Activated gamma-delta T cell treated with anti-CD3 and anti-CD28 coated beads, Interleukin-2, amount 50 U/mL, for 16 hours (primary cell): ENCODE results near the gene ADAMTS13.
A peak's percentile ranks its signal among the peaks of the same experiment; 100 is the strongest.
"Not testable (repeated sequence)": the region's sequence is repeated elsewhere in the genome, so short reads cannot be mapped to it uniquely, and the experiment has no call there.

Experiments
- DNase-seq: peaks from one replicate; pipeline ENCODE4 v3.0.0-alpha.2; 2020; ENCODE audit warnings: low read depth

The ADAMTS13 gene

DNA sequence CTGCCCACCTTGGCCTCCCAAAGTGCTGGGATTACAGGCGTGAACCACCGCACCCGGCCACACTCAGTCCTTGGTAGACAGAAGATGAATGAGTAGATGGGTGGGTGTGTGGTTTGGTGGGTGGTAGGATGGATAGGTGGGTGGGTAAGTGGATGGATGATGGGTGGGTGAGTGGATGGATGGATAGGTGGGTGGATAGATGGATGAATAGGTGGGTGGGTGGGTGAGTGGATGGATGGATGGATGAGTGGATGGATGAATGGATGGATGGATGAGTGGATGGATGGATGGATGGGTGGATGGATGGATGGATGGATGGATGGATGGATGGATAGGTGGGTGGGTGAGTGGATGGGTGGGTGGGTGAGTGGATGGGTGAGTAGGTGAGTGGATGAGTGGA lies 29.9 kb upstream of the ADAMTS13 start:
- not testable (repeated sequence) for DNase-seq

DNA sequence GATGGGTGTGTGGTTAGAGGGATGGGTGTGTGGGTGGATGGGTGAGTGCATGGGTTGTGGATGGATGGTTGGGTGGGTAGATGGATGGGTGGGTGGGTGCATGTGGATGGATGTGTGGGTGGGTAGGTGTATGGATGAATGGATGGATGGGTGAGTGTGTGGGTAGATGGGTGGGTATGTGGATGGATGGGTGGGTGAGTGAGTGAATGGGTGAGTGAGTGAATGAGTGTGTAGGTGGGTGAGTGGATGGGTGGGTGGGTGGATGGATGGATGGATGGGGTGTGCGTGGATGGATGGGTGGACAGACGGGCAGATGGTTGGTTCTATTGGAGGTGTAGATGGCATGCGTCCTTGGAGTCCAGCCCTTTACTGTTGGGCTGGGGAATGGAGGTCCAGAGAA lies 28.8 kb upstream of the ADAMTS13 start:
- DNase-seq = no peak

GRCh38 chr9:133394687-133395271 lies 27.4 kb upstream of the ADAMTS13 start:
- no peak for DNase-seq

DNA sequence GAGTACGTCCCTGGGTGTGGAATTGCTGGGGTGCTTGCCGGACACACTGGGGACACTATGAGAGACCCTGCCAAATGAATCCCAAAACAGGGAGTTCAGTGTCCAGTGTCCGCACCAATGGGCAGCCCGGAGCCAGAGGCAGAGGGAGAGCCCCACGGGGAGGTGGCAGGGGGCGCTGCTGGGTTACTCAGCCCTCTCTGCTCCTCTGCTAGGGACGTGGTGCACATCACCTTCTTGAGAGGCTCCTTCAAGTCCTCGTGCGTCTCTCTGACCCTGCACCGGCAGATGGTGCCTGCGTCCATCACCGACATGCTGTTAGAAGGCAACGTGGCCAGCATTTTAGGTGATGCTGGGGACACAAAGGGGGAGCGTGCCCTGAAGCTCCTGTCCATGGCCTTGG lies 25.2 kb upstream of the ADAMTS13 start:
- no peak for DNase-seq

DNA sequence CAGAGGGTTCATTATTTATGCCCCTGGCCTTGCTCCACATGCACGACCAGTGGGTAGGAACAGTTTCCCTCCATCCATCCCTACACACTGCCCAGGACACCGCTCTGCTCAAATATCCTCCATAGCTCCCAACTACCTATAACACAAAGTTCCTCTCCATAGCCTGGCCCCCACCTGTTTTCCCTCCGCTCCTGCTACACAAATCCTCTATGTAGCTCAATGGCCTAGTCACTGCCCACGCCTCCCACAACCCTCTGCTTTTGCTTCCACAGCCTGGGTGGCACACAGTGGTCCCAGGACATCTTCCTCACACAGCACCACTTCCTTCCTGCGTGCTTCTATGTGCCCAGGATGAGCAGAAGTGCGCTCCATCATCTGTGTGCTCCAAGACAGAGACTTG lies 24.8 kb upstream of the ADAMTS13 start:
- DNase-seq = no peak

DNA sequence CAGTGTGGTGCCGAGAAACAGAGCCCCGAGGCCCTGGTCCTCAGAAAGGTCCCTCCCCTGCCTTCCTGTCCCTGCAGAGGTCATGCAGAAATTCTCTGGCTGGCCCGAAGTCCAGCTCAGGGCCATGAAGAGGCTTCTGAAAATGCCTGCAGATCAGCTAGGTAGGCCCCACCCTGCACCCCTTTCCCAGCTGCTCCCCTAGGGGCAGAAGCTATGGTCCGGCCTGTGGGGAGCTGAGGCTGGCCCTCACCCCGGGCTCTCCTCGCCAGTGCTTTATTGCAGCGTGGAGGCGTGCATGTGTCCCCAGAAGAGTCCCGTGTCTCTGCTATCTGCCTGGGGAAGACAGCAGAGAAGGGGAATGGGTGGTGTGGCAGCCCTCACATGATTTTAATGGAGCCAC lies 24.3 kb upstream of the ADAMTS13 start:
- DNase-seq = no peak

GRCh38 chr9:133400292-133400691 lies 21.9 kb upstream of the ADAMTS13 start:
- DNase-seq = no peak

DNA sequence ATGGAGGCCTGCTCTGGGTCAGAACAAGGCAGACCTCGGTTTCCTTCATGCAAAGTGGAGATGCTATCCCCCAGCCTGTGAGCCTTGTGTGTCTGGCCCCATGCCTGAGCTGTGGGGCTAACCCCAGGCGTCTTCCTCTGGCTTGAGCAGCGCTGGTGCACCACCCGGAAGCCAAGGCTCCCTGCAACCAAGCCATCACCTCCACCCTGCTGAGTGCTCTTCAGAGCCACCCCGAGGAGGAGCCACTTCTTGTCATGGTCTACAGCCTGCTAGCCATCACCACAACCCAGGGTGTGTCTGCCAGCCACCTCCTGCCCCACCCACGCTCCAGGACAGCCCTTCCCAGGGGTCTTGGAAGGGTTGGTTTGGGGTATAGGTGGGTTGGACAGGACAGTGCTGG lies 20.6 kb upstream of the ADAMTS13 start:
- DNase-seq = no peak

DNA sequence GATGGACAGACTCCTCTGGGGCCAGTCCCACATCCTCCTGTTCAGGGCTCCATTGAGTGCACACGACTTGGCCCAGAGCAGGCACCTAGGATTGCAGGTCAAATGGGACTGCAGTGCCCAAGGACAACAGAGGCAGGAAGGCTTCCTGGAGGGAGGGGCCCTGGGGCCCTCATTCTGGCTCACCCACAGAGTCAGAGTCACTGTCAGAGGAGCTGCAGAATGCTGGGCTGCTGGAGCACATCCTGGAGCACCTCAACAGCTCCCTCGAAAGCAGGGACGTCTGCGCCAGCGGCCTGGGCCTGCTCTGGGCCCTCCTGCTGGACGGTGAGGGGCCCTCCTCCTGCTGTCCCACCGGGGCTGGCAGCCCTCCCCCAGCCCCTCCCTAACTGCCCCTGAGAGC lies 19.5 kb upstream of the ADAMTS13 start:
- no peak for DNase-seq

- peak; percentile 38 for DNase-seq
Measured at GRCh38 chr9:133403766-133404453, 18.3 kb upstream of the ADAMTS13 start.

DNA sequence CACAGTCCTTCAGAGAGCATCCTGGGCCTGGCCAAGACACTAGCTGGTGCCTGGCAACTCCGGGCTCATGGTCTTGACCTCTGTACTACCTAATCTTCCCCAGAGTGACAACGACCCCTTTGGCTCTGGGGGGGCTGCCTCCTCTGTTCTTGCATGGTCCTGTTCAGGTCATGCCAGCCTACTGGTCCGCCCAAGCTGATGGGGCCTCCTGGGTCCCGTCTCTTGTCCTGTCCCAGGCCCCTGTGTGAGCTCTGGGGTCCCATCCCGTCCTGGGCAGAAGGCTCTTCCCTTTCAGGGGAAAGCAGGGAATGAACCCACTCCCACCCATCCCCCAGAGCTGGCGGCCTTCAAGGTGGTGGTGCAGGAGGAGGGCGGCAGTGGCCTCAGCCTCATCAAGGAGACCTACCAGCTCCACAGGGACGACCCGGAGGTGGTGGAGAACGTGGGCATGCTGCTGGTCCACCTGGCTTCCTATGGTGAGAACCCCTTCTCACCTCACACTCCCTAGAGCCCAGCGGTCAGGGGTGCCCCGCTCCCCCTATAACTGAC lies 17.6 kb upstream of the ADAMTS13 start:
- no peak for DNase-seq

- DNase-seq = no peak
Measured at GRCh38 chr9:133405508-133406438, 16.4 kb upstream of the ADAMTS13 start.

- DNase-seq = peak; percentile 64
Measured at GRCh38 chr9:133406480-133407307, 15.5 kb upstream of the ADAMTS13 start.

- DNase-seq = no peak
Measured at GRCh38 chr9:133408042-133408441, 14.1 kb upstream of the ADAMTS13 start.

DNA sequence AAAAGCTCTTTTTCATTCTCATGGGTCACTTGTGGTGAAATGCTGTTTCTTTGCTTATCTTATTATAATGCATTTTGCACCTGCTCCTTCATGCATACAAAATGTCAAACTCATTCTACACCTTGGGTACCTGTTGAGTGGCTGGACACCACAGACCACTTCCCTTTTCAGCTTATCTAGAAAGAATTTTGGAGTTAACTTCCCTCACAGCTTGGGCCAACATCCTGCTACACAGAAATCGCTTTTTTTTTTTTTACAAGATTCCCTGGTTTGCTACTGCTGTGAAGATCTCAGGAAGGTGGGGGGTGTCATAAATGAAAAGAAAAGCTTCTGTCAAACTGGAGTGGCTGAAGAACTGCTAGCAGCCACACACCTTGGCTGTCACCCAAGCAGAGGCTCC lies 7.0 kb upstream of the ADAMTS13 start:
- no peak for DNase-seq

DNA sequence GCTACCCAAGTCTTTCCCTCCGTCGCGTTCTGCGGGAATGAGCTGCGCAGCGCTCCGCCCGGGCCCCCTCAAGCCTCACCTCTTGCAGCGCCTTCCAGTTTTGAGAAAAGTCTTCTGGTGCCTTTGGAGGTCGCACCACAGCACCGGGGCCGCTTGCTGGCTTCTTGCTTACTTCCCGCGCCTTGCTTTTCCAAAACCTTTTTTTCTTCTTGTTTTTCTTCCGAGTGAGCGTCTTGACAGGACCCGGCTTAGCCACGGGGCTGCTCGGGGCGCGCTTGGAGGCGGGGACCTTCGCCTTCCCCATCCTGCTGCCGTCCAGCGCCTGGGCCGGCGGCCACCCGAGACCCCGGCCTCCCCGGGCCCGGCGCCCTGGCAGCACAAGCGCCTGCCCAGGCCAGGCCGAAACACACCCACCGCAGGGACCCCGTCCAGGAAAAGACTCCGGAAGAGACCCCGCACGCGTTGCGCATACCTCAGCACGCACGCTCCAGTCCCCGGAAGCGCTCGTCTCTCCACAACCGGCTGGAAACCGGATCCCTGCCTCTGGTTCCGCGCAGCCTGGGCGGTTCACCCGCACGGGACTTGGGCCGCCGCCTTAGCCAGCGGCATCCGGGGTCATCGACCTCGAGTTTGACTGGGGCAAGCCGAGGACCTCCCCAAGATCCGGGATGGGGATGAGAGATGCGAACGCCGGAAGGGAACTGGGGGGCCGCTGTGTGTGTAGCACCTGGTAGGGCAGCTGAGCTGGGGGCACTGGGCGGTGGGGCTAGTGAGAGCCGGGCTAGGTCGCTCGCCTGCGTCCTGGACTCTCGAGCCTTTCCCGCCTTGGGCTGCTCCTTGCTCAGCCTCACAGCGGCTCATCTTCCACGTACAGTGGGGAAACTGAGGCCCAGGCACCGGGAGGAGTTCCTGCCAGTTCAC lies 4.4 kb upstream of the ADAMTS13 start, which contains the start of gene REXO4:
Gene REXO4, minus strand, starts transcription at position 470 of the 921 bp plus-strand sequence. Its CDS starts 166 bp downstream, at position 304.
- DNase-seq = peak; percentile 62

GRCh38 chr9:133419005-133419404 lies 3.2 kb upstream of the ADAMTS13 start:
- no peak for DNase-seq

DNA sequence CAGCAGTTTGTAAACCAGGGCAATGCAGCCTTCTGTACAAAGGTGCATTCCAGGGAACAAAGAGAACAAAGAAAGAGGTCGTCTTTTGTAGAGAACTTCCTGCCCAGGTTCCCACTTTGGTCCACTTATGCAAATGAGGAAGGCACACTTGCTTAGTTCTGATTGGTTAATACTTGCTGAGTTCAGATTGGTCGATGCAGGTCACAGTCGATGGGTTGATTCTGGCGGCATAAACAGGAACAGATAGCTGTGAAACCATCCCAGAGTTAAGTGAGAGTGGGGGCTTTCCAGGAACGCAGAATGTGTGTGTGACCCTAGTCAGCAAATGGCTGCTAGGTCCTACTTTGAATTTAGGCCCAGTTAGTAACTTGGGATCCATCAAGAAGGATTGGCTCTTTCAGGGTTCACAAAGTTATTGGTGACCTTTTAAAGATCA lies 1.8 kb upstream of the ADAMTS13 start:
- no peak for DNase-seq

DNA sequence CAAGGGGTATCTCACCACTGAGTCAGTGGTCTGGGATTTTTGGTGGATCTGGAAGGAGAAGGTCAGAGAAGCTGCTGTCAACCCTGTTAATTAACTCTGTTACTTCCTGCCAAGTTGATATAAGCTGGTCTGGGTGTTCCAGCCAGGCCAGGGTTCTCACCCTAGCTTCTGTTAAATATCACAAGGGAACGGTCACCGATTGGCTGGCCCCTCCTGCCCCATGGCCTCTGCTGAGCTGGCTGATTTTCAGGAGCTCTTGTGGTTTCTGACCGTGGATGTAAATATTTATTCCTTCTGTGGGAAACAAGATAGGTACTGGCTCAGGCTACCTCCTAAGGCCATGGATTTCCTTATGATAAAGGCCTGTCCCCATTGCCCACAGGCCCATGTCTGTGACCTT lies 1.0 kb downstream of the ADAMTS13 start:
- no peak for DNase-seq

GRCh38 chr9:133424187-133424586 lies 2.0 kb downstream of the ADAMTS13 start:
- DNase-seq = no peak
